ENCODE measurements around the gene JAK2.

DNA sequence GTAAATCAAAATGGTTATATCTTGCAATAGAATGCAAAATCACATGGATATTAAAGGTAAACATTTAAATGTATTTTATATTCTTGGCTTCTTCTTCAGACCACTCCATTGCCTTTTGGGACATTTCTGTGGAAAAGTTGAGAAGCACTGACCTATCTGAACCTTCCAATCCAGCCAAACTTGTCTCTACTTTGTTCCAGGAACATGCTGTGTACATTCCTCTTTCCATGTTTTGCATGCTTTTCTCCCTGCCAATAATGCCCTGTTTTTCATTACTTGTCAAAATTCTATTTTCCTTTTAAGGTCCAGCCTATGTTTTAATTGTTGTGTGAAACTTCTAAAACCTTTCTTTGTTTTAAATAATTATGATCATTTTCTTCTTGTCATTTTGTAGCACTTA, 28.3 kb downstream of the JAK2 start:
- TF ChIP-seq ZFP37 (tag by site-specific recombination; IDR thresholded peaks at IDR 0.05) (no peak), ZNF274 (IDR thresholded peaks at IDR 0.05; ENCODE audit: low read length) (no peak), ZNF274 (tag by site-specific recombination; IDR thresholded peaks at IDR 0.05; ENCODE audit: borderline replicate concordance) (no peak), SP2 (tag by site-specific recombination; IDR thresholded peaks at IDR 0.05) (no peak)
